Measurements from ENCODE around the gene RASSF3.

RASSF3 gene

GRCh38 chr12:64701283-64701682, 91.0 kb downstream of the RASSF3 start:
- no peak for DNase-seq
- intact Hi-C loops (cut with DNase I) = no loop called here

GRCh38 chr12:64706306-64706705, 96.0 kb downstream of the RASSF3 start:
- intact Hi-C loops (cut with DNase I) = no loop called here
- DNase-seq = no peak

- no peak for DNase-seq
- intact Hi-C loops (cut with DNase I) = no loop called here
Measured at GRCh38 chr12:64706857-64707256, 96.6 kb downstream of the RASSF3 start.

GRCh38 chr12:64707362-64707761, 97.1 kb downstream of the RASSF3 start:
- intact Hi-C loops (cut with DNase I) = no loop called here
- no peak for DNase-seq

GRCh38 chr12:64707926-64708325, 97.6 kb downstream of the RASSF3 start:
- DNase-seq = no peak
- intact Hi-C loops (cut with DNase I) = no loop called here

GRCh38 chr12:64709429-64709828, 99.1 kb downstream of the RASSF3 start:
- DNase-seq = no peak
- intact Hi-C loops (cut with DNase I) = no loop called here

GRCh38 chr12:64713376-64713775, 103.1 kb downstream of the RASSF3 start:
- intact Hi-C loops (cut with DNase I) = no loop called here

GRCh38 chr12:64714551-64714968, 104.3 kb downstream of the RASSF3 start:
- DNase-seq = peak; percentile 23 to 90 (median 62)
- intact Hi-C loops (cut with DNase I) = no loop called here

More at GRCh38 chr12:64713376-64713775, 103.1 kb downstream of the RASSF3 start:
- DNase-seq = no peak

GRCh38 chr12:64716371-64716770, 106.1 kb downstream of the RASSF3 start:
- DNase-seq = no peak
- intact Hi-C loops (cut with DNase I) = no loop called here

- no peak for DNase-seq
- intact Hi-C loops (cut with DNase I) = no loop called here
Measured at GRCh38 chr12:64716839-64717455, 106.7 kb downstream of the RASSF3 start.

GRCh38 chr12:64718649-64719048, 108.4 kb downstream of the RASSF3 start:
- DNase-seq = no peak
- intact Hi-C loops (cut with DNase I) = no loop called here

- intact Hi-C loops (cut with DNase I) = no loop called here
- DNase-seq = no peak
Measured at GRCh38 chr12:64720884-64721283, 110.6 kb downstream of the RASSF3 start.

GRCh38 chr12:64722835-64723234, 112.5 kb downstream of the RASSF3 start:
- DNase-seq = no peak
- intact Hi-C loops (cut with DNase I) = no loop called here

GRCh38 chr12:64723630-64724029, 113.3 kb downstream of the RASSF3 start:
- no peak for DNase-seq
- intact Hi-C loops (cut with DNase I) = no loop called here

GRCh38 chr12:64724201-64724745, 114.0 kb downstream of the RASSF3 start:
- DNase-seq = no peak
- intact Hi-C loops (cut with DNase I) = no loop called here

GRCh38 chr12:64729909-64730587, 119.8 kb downstream of the RASSF3 start:
- intact Hi-C loops (cut with DNase I) = no loop called here
- DNase-seq = no peak

- no peak for DNase-seq
- intact Hi-C loops (cut with DNase I) = no loop called here
Measured at GRCh38 chr12:64730588-64730969, 120.3 kb downstream of the RASSF3 start.

GRCh38 chr12:64731683-64732082, 121.4 kb downstream of the RASSF3 start:
- DNase-seq = no peak
- intact Hi-C loops (cut with DNase I) = no loop called here

GRCh38 chr12:64733857-64734256, 123.6 kb downstream of the RASSF3 start:
- intact Hi-C loops (cut with DNase I) = no loop called here
- peak; percentile 13 to 90 (median 70) for DNase-seq

- intact Hi-C loops (cut with DNase I) = no loop called here
Measured at GRCh38 chr12:64735442-64735841, 125.1 kb downstream of the RASSF3 start.

GRCh38 chr12:64736771-64737170, 126.5 kb downstream of the RASSF3 start:
- intact Hi-C loops (cut with DNase I) = no loop called here
- no peak for DNase-seq

More at GRCh38 chr12:64735442-64735841, 125.1 kb downstream of the RASSF3 start:
- DNase-seq = peak in 6 of 42 donors; percentile 19 to 56 (median 26)
